GM23338 (cell line): ENCODE measurements around the gene FAM47B. TPM values are rescaled to one million over a fixed set of nuclear protein-coding genes. Genes with fewer than 3 reads are reported as not detected.

ENCODE experiments used
- ATAC-seq: fragments of 200-7000 bp; cut with Tn5 transposase; 3 replicates; pipeline ENCODE4 v1.9.1; 2020
- DNase-seq: peaks from one replicate; pipeline ENCODE4 v3.0.0-alpha.2; 2015; ENCODE audit warnings: low spot score
- H2AFZ ChIP-seq: fragments of 200-600 bp; sonication (generic); 2 replicates; pipeline ENCODE4 v1.8.0; 2016; ENCODE audit warnings: antibody characterized with exemption, mild to moderate bottlenecking, moderate library complexity
- H3F3A ChIP-seq: fragments of 200-600 bp; sonication (generic); replicated peaks from 2 replicates; pipeline ENCODE4 v1.8.0; 2017; ENCODE audit warnings: antibody characterized with exemption, mixed run types, low read depth
- H3K27ac ChIP-seq: fragments of 200-600 bp; sonication (generic); 2 replicates; pipeline ENCODE4 v1.6.1; 2016; ENCODE audit warnings: low read depth
- H3K27me3 ChIP-seq: fragments of 200-600 bp; sonication (generic); 2 replicates; pipeline ENCODE4 v1.8.0; 2016; ENCODE audit warnings: mild to moderate bottlenecking, mixed run types, moderate library complexity; ENCODE audit not compliant: insufficient read depth
- H3K36me3 ChIP-seq: fragments of 200-600 bp; sonication (generic); 2 replicates; pipeline ENCODE4 v1.8.0; 2016; ENCODE audit warnings: mild to moderate bottlenecking; ENCODE audit not compliant: insufficient read depth
- H3K4me1 ChIP-seq: fragments of 200-600 bp; sonication (generic); 2 replicates; pipeline ENCODE4 v1.8.0; 2016; ENCODE audit warnings: mild to moderate bottlenecking, moderate library complexity; ENCODE audit not compliant: insufficient read depth
- H3K4me2 ChIP-seq: fragments of 200-600 bp; sonication (generic); 2 replicates; pipeline ENCODE4 v1.7.1; 2017; ENCODE audit warnings: mixed run types
- H3K4me3 ChIP-seq: fragments of 200-600 bp; sonication (generic); 2 replicates; pipeline ENCODE4 v1.6.1; 2016; ENCODE audit warnings: mixed run types
- H3K79me2 ChIP-seq: fragments of 200-600 bp; sonication (generic); replicated peaks from 2 replicates; pipeline ENCODE4 v1.8.0; 2017; ENCODE audit warnings: mild to moderate bottlenecking; ENCODE audit not compliant: insufficient read depth
- H3K9me2 ChIP-seq: fragments of 200-600 bp; sonication (generic); 2 replicates; pipeline ENCODE4 v1.8.0; 2017; ENCODE audit not compliant: insufficient read depth
- H4K20me1 ChIP-seq: fragments of 200-600 bp; sonication (generic); replicated peaks from 2 replicates; pipeline ENCODE4 v1.8.0; 2017; ENCODE audit warnings: mild to moderate bottlenecking; ENCODE audit not compliant: insufficient read depth
- H3K27ac Mint-ChIP-seq: 2 replicates; pipeline ENCODE4 v1.8.0; 2020; ENCODE audit warnings: inconsistent platforms, mild to moderate bottlenecking, moderate library complexity, mixed read lengths
- H3K27me3 Mint-ChIP-seq: 3 replicates; pipeline ENCODE4 v1.8.0; 2022; ENCODE audit warnings: low read depth, mild to moderate bottlenecking, moderate library complexity, mixed read lengths, inconsistent platforms; ENCODE audit not compliant: insufficient read depth, poor library complexity
- H3K36me3 Mint-ChIP-seq: 3 replicates; pipeline ENCODE4 v1.8.0; 2021; ENCODE audit warnings: low read depth, mild to moderate bottlenecking, inconsistent platforms, moderate library complexity, mixed read lengths
- H3K4me1 Mint-ChIP-seq: 3 replicates; pipeline ENCODE4 v1.8.0; 2020; ENCODE audit warnings: mild to moderate bottlenecking, inconsistent platforms, mixed read lengths
- H3K4me3 Mint-ChIP-seq: 3 replicates; pipeline ENCODE4 v1.8.0; 2021; ENCODE audit warnings: moderate library complexity, mild to moderate bottlenecking, inconsistent platforms, mixed read lengths
- H3K9me3 Mint-ChIP-seq: 3 replicates; pipeline ENCODE4 v1.8.0; 2020; ENCODE audit warnings: moderate library complexity, mild to moderate bottlenecking, inconsistent platforms, mixed read lengths
- CREB1 ChIP-seq: fragments of 250-450 bp; sonication (Bioruptor Pico); IDR thresholded peaks from 2 replicates; pipeline ENCODE4 v1.5.0; 2020; ENCODE audit warnings: low read depth, mild to moderate bottlenecking, moderate library complexity
- JUNB ChIP-seq: IDR thresholded peaks from one replicate; pipeline ENCODE4 v1.6.1; 2016; ENCODE audit warnings: antibody characterized with exemption; ENCODE audit not compliant: unreplicated experiment
- NANOG ChIP-seq: IDR thresholded peaks from 2 replicates; pipeline ENCODE4 v1.6.1; 2016; ENCODE audit warnings: antibody characterized with exemption, borderline replicate concordance
- STAT1 ChIP-seq: IDR thresholded peaks from one replicate; pipeline ENCODE4 v1.6.1; 2016; ENCODE audit warnings: antibody characterized with exemption; ENCODE audit not compliant: unreplicated experiment
- ZNF331 ChIP-seq: fragments of 250-450 bp; sonication (Bioruptor Pico); IDR thresholded peaks from 2 replicates; pipeline ENCODE4 v1.5.0; 2020; ENCODE audit warnings: low read depth, mild to moderate bottlenecking, moderate library complexity
- polyA plus RNA-seq: library from polyadenylated mRNA; unstranded; fragments of >200 nt; fragmentation: Nextera tagmentation; extraction: Ambion mirVana; gene quantifications from 2 replicates; pipeline ENCODE4 v1.2.1, GENCODE V29; 2016
- total RNA-seq: library from RNA; depleted of rRNA; stranded (reverse); fragments of >200 nt; shearing (Covaris generic); gene quantifications from 2 replicates; pipeline ENCODE4 v1.2.3, GENCODE V29; 2014
- TF ChIP-seq, protein P1 (sequence below): IDR thresholded peaks from 2 replicates; pipeline ENCODE4 v1.6.1; 2016; ENCODE audit warnings: antibody characterized with exemption
- TF ChIP-seq, protein P2 (sequence below): fragments of 250-450 bp; sonication (Bioruptor Pico); IDR thresholded peaks from 2 replicates; pipeline ENCODE4 v1.5.0; 2020; ENCODE audit warnings: mild to moderate bottlenecking, moderate library complexity

Gene FAM47B
- total and polyA plus RNA-seq, 2 experiments from 2014 or later = not detected

DNA sequence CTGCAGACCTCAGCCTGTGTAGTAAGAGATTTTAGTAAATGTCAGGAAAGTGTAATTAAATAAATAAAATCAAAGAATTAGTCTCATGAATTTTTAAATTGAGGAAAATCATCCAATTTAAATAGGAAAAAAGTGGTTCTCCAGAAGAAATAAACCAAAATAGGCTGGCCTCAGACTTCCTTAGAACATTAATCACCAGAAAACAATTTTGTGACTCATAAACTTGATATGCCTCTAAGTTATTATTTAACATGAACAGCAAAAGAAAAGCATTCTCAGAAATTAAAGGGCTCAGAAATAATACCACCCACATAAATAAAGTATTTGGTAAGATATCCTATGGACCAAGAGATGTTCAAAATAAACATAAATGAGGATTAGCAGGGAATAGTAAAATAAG, 14.3 kb downstream of the FAM47B start:
- Mint-ChIP-seq H3K4me1 (no peaks in the 10 kb centered on the region), H3K4me3 (no peak overlapping the region), H3K36me3 (no peaks in the 10 kb centered on the region), H3K27me3 (no peaks in the 10 kb centered on the region), H3K9me3 (no peaks in the 10 kb centered on the region), H3K27ac (no peak overlapping the region)
- no peak for ATAC-seq
- no peaks in the 10 kb centered on the region for H4K20me1 ChIP-seq
- no peak overlapping the region for H3K27ac ChIP-seq
- no peak for DNase-seq
- TF ChIP-seq CREB1 (CRISPR knock-in tag) (no peak), STAT1 (no peak), NANOG (no peak), JUNB (no peak), ZNF331 (no peak)
- TF ChIP-seq, protein P1, sequence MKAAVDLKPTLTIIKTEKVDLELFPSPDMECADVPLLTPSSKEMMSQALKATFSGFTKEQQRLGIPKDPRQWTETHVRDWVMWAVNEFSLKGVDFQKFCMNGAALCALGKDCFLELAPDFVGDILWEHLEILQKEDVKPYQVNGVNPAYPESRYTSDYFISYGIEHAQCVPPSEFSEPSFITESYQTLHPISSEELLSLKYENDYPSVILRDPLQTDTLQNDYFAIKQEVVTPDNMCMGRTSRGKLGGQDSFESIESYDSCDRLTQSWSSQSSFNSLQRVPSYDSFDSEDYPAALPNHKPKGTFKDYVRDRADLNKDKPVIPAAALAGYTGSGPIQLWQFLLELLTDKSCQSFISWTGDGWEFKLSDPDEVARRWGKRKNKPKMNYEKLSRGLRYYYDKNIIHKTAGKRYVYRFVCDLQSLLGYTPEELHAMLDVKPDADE = no peak
- TF ChIP-seq, protein P2, sequence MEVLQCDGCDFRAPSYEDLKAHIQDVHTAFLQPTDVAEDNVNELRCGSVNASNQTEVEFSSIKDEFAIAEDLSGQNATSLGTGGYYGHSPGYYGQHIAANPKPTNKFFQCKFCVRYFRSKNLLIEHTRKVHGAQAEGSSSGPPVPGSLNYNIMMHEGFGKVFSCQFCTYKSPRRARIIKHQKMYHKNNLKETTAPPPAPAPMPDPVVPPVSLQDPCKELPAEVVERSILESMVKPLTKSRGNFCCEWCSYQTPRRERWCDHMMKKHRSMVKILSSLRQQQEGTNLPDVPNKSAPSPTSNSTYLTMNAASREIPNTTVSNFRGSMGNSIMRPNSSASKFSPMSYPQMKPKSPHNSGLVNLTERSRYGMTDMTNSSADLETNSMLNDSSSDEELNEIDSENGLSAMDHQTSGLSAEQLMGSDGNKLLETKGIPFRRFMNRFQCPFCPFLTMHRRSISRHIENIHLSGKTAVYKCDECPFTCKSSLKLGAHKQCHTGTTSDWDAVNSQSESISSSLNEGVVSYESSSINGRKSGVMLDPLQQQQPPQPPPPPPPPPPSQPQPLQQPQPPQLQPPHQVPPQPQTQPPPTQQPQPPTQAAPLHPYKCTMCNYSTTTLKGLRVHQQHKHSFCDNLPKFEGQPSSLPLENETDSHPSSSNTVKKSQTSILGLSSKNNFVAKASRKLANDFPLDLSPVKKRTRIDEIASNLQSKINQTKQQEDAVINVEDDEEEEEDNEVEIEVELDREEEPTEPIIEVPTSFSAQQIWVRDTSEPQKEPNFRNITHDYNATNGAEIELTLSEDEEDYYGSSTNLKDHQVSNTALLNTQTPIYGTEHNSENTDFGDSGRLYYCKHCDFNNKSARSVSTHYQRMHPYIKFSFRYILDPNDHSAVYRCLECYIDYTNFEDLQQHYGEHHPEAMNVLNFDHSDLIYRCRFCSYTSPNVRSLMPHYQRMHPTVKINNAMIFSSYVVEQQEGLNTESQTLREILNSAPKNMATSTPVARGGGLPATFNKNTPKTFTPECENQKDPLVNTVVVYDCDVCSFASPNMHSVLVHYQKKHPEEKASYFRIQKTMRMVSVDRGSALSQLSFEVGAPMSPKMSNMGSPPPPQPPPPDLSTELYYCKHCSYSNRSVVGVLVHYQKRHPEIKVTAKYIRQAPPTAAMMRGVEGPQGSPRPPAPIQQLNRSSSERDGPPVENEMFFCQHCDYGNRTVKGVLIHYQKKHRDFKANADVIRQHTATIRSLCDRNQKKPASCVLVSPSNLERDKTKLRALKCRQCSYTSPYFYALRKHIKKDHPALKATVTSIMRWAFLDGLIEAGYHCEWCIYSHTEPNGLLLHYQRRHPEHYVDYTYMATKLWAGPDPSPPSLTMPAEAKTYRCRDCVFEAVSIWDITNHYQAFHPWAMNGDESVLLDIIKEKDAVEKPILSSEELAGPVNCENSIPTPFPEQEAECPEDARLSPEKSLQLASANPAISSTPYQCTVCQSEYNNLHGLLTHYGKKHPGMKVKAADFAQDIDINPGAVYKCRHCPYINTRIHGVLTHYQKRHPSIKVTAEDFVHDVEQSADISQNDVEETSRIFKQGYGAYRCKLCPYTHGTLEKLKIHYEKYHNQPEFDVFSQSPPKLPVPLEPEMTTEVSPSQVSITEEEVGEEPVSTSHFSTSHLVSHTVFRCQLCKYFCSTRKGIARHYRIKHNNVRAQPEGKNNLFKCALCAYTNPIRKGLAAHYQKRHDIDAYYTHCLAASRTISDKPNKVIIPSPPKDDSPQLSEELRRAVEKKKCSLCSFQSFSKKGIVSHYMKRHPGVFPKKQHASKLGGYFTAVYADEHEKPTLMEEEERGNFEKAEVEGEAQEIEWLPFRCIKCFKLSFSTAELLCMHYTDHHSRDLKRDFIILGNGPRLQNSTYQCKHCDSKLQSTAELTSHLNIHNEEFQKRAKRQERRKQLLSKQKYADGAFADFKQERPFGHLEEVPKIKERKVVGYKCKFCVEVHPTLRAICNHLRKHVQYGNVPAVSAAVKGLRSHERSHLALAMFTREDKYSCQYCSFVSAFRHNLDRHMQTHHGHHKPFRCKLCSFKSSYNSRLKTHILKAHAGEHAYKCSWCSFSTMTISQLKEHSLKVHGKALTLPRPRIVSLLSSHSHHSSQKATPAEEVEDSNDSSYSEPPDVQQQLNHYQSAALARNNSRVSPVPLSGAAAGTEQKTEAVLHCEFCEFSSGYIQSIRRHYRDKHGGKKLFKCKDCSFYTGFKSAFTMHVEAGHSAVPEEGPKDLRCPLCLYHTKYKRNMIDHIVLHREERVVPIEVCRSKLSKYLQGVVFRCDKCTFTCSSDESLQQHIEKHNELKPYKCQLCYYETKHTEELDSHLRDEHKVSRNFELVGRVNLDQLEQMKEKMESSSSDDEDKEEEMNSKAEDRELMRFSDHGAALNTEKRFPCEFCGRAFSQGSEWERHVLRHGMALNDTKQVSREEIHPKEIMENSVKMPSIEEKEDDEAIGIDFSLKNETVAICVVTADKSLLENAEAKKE = no peak
- H3K4me3 ChIP-seq = no peak overlapping the region
- no peaks in the 10 kb centered on the region for H3K27me3 ChIP-seq
- no peaks in the 10 kb centered on the region for H3F3A ChIP-seq
- no peaks in the 10 kb centered on the region for H3K4me1 ChIP-seq
- H3K36me3 ChIP-seq = no peaks in the 10 kb centered on the region
- H2AFZ ChIP-seq = no peak overlapping the region
- H3K9me2 ChIP-seq = no peaks in the 10 kb centered on the region
- H3K79me2 ChIP-seq = no peaks in the 10 kb centered on the region
- H3K4me2 ChIP-seq = no peak overlapping the region
